ENCODE results near the gene CDKL4.

DNA sequence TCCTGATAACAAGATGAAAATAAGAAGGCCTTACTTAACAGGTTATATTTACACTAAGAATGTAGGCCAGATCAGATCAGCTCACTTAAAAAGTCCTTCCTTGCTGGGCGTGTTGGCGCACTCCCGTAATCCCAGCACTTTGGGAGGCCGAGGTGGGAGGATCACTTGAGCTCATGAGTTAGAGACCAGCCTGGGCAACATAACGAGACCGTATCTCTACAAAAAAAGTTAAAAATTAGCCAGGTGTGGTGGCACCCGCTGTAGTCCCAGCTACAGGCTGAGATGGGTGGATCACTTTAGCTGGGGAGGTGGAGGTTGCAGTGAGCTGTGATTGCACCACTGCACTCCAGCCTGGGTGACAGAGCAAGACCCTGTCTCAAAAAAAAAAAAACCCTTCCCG lies 69.7 kb downstream of the CDKL4 start:
- TF ChIP-seq, protein P1, sequence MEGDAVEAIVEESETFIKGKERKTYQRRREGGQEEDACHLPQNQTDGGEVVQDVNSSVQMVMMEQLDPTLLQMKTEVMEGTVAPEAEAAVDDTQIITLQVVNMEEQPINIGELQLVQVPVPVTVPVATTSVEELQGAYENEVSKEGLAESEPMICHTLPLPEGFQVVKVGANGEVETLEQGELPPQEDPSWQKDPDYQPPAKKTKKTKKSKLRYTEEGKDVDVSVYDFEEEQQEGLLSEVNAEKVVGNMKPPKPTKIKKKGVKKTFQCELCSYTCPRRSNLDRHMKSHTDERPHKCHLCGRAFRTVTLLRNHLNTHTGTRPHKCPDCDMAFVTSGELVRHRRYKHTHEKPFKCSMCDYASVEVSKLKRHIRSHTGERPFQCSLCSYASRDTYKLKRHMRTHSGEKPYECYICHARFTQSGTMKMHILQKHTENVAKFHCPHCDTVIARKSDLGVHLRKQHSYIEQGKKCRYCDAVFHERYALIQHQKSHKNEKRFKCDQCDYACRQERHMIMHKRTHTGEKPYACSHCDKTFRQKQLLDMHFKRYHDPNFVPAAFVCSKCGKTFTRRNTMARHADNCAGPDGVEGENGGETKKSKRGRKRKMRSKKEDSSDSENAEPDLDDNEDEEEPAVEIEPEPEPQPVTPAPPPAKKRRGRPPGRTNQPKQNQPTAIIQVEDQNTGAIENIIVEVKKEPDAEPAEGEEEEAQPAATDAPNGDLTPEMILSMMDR (IDR thresholded peaks at IDR 0.05; ENCODE audit: low read depth, low read length), result no peak
- no peak for TF ChIP-seq EZH2phosphoT487 (IDR thresholded peaks at IDR 0.05; ENCODE audit: low read depth)
